GM10847 (cell line): ENCODE results near the gene EPB41L5.

Experiments used
- POLR2A ChIP-seq: IDR thresholded peaks from 2 replicates; pipeline ENCODE4 v1.6.1; 2011; ENCODE audit not compliant: insufficient read length; ENCODE audit errors: extremely low read depth

The EPB41L5 gene

GRCh38 chr2:120012771-120013596 lies at the start of gene EPB41L5:
Gene EPB41L5, plus strand, starts transcription at chr2:120013077. Its CDS starts 6,008 bp downstream, at chr2:120019085.
- no peak for TF ChIP-seq POLR2A

- no peak for TF ChIP-seq POLR2A
Observed at GRCh38 chr2:119981896-119982295, 31.0 kb upstream of the EPB41L5 start.

- TF ChIP-seq POLR2A: no peak
Observed at GRCh38 chr2:119982506-119982905, 30.4 kb upstream of the EPB41L5 start.

GRCh38 chr2:119983108-119983507 lies 29.8 kb upstream of the EPB41L5 start:
- no peak for TF ChIP-seq POLR2A

- no peak for TF ChIP-seq POLR2A
Observed at GRCh38 chr2:119996148-119996547, 16.7 kb upstream of the EPB41L5 start.

- no peak for TF ChIP-seq POLR2A
Observed at GRCh38 chr2:120001471-120001870, 11.4 kb upstream of the EPB41L5 start.

- TF ChIP-seq POLR2A: no peak
Observed at GRCh38 chr2:120004254-120004653, 8.6 kb upstream of the EPB41L5 start.

- TF ChIP-seq POLR2A: no peak
Observed at GRCh38 chr2:120005834-120006521, 6.9 kb upstream of the EPB41L5 start.

GRCh38 chr2:120007851-120008250 lies 5.0 kb upstream of the EPB41L5 start:
- TF ChIP-seq POLR2A: no peak

- TF ChIP-seq POLR2A: no peak
Observed at GRCh38 chr2:120012363-120012762, 514 bp upstream of the EPB41L5 start.

GRCh38 chr2:120013597-120014223 lies 833 bp downstream of the EPB41L5 start:
- no peak for TF ChIP-seq POLR2A

GRCh38 chr2:120014226-120014980 lies 1.5 kb downstream of the EPB41L5 start:
- no peak for TF ChIP-seq POLR2A

GRCh38 chr2:120016800-120017199 lies 3.9 kb downstream of the EPB41L5 start:
- no peak for TF ChIP-seq POLR2A

GRCh38 chr2:120017201-120017600 lies 4.3 kb downstream of the EPB41L5 start:
- no peak for TF ChIP-seq POLR2A

GRCh38 chr2:120018549-120018948 lies 5.7 kb downstream of the EPB41L5 start:
- TF ChIP-seq POLR2A: no peak
